A549 (cell line): Measurements from ENCODE around the gene CELSR1.

Source experiments
- CEBPB ChIP-seq, 2 experiments: fragments of >200 bp in 1 of 2; sonication (Bioruptor Twin) in 1 of 2; formaldehyde crosslinking in 1 of 2; IDR thresholded peaks; 2 replicates each; pipeline ENCODE4 v1.6.1; 2012 to 2016
- EP300 ChIP-seq, 2 experiments: fragments of >200 bp; sonication (Bioruptor Twin); formaldehyde crosslinking; IDR thresholded peaks; 2 replicates in 1 of 2; 3 replicates in 1 of 2; pipeline ENCODE4 v1.6.1; 2016 to 2017
- TF ChIP-seq, protein P1 (sequence below): fragments of >200 bp; sonication (Bioruptor Twin); formaldehyde crosslinking; IDR thresholded peaks from 3 replicates; pipeline ENCODE4 v1.5.1; 2016

DNA sequence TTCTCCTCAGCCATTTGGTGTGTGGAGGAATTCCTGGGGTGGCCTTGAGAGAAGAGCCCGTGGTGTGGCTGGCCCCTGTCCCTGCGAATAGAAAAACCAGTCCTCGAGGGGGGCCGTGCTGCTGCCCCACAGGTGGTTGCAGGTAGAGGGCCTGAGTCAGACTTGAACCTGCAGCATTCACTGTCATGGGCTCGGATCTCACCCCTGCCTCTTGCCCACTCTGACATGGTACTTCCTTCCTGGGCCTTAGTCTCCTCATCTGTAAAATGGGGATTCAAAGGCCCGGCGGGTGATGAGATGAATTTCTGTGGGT lies 182.5 kb downstream of the CELSR1 start:
- TF ChIP-seq EP300 (IDR thresholded peaks at IDR 0.05) (no peak), CEBPB (IDR thresholded peaks at IDR 0.05) (no peak)
- TF ChIP-seq, protein P1, sequence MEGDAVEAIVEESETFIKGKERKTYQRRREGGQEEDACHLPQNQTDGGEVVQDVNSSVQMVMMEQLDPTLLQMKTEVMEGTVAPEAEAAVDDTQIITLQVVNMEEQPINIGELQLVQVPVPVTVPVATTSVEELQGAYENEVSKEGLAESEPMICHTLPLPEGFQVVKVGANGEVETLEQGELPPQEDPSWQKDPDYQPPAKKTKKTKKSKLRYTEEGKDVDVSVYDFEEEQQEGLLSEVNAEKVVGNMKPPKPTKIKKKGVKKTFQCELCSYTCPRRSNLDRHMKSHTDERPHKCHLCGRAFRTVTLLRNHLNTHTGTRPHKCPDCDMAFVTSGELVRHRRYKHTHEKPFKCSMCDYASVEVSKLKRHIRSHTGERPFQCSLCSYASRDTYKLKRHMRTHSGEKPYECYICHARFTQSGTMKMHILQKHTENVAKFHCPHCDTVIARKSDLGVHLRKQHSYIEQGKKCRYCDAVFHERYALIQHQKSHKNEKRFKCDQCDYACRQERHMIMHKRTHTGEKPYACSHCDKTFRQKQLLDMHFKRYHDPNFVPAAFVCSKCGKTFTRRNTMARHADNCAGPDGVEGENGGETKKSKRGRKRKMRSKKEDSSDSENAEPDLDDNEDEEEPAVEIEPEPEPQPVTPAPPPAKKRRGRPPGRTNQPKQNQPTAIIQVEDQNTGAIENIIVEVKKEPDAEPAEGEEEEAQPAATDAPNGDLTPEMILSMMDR, result no peak
